NAMALWA (cell line): ENCODE results near the gene AMZ2.
"Not testable (repeated sequence)": the region's sequence is repeated elsewhere in the genome, so short reads cannot be mapped to it uniquely, and the experiment has no call there.

Source experiments
- DNase-seq: peaks from one replicate; pipeline ENCODE4 v3.0.0-alpha.2; 2015; ENCODE audit warnings: low spot score

The AMZ2 gene, protein sequence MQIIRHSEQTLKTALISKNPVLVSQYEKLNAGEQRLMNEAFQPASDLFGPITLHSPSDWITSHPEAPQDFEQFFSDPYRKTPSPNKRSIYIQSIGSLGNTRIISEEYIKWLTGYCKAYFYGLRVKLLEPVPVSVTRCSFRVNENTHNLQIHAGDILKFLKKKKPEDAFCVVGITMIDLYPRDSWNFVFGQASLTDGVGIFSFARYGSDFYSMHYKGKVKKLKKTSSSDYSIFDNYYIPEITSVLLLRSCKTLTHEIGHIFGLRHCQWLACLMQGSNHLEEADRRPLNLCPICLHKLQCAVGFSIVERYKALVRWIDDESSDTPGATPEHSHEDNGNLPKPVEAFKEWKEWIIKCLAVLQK

DNA sequence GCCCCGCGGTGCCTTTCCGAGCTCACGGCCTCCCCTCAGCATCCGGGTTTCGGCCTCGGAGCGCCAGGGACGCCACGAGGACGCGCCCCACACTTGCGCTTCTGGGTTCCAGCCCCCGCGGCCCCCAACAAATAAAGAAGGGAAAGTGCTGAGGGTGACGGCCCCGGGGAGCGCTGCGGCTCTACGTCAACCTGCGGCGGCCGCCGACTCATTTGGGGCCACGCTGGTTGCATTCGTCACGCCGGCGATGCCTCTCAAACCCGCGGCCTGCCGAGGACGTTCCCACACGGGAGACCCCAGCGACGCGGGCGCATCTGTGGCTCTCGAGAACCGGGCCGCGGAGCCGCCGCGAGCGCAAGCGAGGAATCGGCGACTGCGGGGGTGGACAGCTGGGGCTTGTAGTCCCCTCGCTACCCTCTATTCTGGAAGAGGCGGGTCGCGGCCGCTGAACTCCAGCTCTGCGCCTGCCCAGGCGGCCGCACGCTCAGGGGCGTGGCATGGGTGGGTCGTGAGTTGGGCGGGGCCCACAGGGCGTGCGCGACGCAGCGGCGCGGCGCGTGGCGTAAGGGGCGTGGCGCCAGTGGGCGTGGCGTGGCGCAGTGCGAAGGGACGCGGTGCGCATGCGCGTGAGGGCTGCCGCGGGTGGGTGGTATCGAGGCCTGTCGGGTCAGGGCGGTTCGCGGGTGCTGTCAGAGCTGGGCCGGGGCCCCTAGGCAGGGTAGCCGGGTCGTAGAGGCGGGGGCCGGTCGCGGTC is at the start of gene AMZ2:
TSS of gene AMZ2 (plus strand) at position 599 of the 754 bp plus-strand sequence. CDS start 2,145 bp downstream, outside the sequence.
- peak; percentile 95 for DNase-seq

DNA sequence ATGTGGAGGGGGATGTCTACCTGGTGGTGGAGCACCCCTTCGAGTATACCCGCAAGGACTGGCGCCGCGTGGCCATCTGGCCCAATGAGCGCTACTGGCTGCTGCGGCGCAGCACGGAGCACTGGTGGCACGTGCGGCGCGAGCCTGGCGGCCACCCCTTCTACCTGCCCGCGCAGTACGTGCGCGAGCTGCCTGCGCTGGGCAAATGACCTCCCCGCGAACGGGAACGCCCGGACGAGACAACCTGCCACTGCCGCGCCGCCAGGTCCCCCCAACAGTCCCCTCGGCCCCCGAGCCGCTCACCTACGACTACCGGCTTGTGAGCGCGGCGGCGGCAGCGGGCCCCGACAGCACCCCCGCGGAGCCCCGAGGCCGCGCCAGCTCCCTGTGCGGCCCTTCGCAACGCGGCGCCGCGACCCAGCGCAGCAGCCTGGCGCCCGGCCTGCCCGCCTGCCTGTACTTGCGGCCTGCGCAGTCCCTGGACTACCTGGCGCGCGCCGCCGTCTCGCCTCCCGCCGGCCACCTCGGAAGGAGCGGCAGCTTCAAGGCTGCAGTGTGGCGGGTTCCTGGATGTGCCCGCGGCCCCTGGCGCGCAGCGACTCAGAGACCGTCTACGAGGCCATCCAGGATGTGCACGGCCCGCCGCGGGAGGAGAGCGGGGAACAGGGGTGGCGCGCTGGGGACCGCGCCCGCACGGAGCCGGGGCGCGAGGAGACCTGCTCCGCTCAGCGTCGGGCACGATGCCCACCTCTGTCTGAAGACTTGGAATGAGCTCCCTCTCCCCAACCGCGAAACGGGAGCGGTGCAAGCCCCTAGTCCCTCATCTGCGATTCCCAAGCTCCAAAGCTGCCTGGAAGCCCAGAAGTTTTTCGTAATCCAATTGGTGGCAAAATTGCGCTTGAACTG is 48.7 kb upstream of the AMZ2 start:
- DNase-seq: no peak

DNA sequence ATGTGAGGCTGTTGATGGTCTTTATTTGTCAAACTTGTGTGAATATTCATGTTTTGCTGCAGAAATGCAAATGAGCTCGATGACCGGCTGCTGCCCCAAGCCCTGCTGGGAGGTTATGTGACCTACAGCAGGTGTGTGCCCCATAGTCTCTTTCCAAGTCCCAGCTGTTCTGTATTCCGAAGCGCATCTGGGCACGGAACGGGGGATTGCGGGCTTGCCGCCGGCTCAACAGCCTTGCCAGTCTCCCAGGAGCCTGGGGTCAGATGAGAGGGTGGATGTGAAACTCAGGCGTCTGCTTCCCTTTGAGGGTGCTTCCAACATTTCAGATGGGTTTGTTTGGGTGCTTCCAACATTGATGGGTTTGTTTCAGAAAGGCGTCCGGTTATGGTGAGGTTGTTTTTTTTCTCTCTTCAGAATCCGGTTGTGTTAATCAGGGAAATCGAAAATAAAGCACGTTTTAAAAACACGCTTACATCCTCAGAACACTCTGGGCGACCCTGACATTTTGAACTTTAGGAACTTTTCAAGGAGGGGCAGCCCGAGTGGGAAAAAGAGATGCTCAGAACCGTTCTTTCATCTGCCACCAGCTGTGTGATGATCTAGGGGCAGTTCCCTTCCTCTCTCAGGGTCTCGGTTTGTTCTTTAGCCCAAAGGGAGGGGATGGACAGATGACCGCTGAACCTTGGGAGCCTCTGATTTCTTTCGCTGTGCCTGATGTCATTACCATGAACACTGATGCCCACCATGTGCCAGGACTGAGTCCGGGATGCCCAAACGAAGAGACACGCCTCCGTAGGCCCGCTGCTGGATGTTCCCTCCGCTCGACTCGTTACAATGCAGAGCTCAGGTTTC is 47.8 kb upstream of the AMZ2 start:
- peak; percentile 60 for DNase-seq

DNA sequence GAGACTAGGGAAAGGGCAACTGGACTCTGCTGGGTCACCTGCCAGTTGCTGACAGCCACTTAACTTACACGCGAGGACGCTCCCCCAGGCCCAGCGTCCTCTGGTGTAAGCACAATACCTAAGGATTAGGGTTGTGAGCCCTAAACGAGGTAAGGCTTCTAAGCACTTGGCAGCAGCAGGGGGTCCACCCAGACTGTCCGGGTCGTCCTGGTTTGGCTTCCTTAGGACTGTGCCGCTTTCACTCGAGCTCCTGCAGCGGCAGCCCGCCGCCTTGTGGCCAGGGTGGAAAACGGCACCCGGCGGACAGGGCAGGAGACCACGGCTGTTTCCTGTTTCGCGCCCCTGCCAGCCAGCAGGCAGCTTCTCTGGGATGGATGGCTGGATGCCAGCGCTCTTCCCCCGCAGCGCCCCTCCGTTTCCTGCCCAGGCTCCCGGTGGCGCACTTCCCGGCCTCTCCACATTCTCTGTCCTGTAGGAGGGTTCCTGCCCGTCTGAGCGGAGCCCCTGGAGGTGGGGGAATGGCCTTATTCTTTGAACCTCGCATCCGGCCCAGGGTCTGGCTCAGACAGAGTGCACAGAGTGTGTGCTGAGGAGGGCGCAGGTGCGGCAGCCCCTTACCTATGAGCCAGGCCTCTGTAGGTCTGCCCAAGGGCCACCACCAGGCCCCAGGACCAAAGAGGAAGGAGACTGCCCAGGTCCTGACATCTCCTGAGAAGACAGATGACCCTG is 47.0 kb upstream of the AMZ2 start:
- DNase-seq: peak; percentile 85

DNA sequence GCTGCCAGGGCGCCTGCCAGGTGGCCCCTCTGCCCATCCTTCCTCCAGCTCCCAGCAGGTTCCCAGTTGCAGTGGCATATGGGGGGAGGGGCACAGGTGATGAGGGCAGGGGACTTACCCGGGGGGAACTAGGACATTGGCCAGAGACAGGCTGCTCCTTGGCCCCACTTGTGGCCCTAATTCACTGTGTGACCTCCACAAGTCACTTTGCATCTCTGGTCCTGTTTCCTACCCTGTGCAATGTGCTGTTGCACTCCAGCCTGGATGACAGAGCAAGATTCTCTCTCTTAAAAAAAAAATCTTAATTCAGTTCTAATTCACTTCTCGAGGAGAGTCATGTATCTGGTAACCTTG is 46.4 kb upstream of the AMZ2 start:
- DNase-seq: not testable (repeated sequence)

DNA sequence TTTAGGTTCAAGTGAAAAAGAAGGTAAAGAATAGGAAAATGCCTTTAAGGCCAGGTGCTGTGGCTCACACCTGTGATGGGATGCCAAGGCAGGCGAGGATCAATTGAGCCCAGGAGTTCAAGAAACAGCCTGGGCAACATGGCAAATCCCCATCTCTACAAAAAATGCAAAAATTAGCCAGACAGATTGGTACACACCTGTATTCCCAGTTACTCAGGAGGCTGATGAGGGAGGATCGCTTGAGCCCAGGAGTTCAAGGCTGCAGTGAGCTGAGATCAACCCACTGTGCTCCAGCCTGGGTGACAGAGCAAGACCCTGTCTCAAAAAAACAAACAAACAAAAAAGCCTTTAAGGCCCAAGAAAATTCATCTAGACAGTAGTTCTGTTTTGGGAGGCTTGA is 45.5 kb upstream of the AMZ2 start:
- not testable (repeated sequence) for DNase-seq

DNA sequence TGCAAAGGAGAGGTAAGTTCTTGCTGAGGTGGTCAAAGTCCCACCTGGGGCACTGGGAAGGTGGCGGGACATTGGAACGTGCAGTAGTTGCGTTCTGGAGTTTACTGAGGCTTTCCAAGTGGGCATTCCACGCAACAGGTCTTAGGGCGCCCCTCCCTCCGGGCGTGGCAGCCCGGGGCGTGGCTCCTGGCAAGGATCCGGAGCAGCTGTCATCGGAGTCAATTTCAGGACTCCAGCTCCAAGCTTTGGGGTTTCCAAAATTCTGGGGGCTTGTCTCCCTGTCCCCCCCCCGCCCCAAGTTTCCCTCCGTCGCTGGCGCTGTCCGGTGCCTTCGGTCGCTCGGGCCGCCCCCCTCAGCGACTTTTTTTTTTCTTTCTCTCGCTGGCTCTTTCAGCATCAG is 43.1 kb upstream of the AMZ2 start:
- DNase-seq: peak; percentile 58

DNA sequence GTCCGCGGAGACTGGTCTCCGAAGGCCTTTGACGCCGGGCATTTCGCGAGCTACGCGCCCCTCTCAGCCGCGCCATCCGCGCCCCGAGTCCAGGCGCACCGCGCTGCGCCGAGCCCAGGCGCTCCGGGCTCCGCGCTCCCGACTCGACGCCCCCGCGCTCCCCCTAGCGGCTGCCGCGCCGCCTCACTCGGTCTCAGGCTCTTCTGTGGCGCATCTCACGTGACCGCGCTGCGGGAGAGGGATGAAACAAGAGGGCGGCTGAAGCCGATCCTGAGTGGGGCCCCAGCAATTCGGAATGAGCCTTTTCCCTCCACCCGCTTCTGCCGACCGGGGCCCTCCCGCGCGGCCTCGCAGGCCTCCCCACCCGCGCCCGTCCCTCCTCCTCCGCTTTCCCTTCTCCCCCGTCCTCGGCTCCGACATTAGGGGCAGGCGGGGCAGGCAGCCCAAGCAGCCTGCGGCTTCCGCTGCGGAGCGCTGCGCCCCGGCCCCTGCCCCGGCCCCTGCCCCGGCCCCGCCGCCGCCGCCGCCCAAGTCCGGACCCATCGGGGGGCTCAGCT is 42.5 kb upstream of the AMZ2 start:
- DNase-seq: peak; percentile 94

DNA sequence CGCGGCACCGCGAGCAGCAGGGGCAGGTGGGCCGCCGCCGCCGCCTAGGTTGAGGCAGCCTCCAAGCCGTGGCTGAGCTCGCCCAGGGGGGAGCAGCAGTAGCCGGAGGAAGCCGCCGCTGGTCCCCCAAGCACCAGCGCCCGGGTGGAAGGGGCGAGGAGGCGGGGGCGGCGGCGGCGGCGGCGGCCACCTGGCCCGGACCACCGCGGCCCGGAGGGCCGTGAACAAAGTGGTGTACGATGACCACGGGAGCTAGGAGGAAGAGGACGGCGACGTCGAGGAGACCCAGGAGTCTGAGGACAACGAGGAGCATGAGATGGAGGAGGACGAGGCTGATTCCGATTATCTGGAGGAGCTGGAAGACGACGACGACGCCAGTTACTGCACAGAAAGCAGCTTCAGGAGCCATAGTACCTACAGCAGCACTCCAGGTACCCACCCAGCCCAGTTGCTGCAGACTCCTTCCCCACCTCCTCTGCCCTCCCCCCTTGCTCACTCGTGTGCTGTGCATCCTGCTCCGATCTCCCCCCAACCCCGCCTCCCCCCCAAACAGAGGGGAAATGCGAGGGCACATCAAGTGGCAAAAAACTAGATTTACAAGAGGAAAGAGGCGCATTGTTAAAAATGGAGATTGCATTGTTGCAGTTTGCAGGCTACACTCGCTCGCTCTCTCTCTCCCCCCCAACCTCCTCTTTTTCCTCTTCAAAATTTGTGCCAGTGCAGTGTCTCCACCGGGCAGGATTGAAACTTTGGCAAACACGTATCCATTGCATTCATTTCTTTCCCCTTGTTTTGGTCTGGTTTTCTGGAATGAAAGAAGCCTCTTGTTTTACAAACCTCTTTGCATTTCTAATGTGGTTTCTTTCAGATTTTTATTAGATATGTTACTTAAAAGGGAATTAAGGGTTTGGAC is 41.8 kb upstream of the AMZ2 start:
- peak; percentile 55 for DNase-seq

DNA sequence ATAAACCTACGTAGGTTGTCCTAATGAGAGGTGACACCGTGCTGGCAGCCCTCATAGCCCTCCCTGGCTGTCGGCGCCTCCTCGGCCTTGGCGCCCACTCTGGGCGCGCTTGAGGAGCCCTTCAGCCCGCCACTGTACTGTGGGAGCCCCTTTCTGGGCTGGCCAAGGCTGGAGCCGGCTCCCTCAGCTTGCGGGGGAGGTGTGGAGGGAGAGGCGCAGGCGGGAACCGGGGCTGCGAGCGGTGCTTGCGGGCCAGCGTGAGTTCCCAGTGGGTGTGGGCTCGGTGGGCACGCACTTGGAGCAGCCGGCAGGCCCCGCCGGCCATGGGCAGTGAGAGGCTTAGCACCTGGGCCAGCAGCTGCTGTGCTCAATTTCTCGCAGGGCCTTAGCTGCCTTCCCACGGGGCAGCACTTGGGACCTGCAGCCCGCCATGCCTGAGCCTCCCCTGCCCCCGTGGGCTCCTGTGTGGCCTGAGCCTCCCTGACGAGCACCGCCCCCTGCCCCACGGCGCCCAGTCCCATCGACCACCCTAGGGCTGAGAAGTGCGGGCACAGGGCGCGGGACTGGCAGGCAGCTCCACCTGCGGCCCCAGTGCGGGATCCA is 40.1 kb upstream of the AMZ2 start:
- no peak for DNase-seq

DNA sequence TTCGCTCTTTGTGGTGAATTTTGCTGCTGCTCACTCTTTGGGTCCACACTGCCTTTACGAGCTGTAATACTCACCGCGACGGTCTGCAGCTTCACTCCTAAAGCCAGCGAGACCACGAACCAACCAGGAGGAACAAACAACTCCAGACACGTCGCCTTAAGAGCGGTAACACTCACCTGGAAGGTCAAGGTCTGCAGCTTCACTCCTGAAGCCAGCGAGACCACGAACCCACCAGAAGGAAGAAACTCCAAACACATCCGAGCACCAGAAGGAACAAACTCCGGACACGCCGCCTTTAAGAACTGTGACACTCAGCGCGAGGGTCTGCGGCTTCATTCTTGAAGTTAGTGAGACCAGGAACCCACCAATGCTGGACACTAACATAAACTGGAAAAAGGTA is 39.2 kb upstream of the AMZ2 start:
- not testable (repeated sequence) for DNase-seq

DNA sequence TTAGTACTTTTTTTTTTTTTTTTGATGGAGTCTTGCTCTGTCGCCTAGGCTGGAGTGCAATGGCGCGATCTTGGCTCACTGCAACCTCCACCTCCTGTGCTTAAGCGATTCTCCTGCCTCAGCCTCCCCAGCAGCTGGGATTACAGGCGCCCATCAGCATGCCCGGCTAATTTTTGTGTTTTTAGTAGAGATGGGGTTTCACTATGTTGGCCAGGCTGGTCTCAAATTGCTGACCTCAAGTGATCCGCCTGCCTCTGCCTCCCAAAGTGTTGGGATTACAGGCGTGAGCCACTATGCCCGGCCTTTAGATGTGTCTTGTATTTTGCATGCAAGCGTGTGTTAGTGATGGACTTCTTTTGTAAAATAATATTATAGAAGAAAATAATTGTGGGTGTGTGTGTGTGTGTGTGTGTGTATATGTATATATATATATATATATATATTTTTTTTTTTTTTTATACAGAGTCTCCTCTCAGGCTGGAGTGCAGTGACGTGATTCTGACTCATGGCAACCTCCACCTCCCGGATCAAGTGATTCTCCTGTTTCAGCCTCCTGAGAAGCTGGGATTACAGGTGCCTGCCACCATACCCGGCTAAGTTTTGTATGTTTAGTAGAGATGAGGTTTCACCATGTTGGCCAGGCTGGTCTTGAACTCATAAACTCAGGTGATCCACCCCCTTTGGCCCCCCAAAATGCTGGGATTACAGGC is 38.5 kb upstream of the AMZ2 start:
- DNase-seq: not testable (repeated sequence)

DNA sequence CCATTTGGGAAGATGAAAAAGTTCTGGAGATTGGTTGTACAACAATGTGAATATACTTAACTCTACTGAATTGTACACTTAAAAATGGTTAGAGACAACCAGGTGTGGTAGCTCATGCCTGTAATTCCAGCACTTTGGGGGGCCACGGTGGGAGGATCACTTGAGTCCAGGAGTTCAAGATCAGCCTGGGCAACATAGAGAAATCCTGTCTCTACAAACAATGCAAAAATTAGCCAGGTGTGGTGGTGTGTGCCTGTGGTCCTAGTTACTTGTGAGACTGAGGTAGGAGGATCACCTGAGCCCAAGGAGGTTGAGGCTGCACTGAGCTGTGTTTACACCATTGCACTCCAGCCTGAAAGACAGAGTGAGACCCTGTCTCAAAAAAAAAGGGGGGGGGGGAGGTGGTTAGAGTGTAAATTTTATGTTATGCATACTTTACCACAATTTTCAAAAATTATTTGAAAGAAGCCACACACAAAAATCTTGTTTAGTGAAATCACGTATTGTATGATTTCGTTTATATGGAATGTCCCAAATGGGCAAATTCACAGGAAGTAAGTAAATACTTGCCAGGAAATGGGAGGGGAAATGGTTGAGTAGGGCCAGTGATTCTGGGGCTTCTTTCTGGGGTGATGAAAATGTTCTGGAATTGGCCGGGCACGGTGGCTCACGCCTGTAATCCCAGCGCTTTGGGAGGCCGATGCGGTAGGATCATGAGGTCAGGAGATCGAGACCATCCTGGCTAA is 37.1 kb upstream of the AMZ2 start:
- DNase-seq: no peak

DNA sequence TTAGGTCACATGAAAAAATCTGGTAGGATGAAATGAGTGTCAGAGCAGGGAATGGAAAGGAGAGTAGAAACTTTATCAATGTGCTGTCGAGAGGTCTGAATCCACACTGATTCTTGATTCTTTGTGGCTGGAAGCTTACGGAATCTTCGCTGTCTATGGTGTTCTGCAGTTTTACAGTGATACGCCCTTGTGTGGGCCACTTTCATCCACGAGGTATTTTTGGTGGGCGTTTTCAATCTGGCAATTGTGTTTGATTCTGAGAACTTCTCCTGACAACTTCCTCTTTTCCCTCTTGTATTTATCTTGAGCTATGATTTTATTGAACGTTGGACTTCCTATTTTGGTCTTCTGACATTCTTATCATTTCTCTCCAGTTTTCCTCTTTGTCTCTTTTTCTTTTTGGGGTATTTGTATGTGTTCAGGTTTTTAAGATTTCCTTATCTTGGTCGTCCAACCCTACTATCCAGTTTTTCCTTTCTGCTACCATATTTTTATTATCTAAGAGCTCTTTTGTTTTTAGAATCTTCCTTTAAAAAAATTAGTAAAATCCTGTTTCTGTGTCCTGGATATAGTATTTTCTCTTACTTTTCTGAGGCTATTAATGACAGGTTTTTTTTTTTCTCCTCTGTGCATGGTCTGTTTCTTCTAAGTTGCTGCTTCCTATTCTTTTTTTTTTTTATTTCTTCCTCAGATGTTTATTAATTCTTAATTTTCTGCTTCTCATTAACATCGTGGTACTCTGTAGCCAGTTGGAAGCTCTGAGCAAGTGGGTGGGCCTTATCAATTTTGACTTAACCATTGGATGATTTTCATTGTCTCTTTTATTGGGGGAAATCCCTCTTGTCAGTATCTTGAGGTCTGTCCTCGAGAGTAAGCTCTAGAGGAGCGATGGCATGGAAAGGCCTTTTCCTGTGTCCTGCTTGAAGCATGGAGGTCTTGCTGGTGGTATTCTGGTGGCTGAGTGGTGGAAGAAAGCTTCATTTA is 34.1 kb upstream of the AMZ2 start:
- DNase-seq: peak; percentile 53

DNA sequence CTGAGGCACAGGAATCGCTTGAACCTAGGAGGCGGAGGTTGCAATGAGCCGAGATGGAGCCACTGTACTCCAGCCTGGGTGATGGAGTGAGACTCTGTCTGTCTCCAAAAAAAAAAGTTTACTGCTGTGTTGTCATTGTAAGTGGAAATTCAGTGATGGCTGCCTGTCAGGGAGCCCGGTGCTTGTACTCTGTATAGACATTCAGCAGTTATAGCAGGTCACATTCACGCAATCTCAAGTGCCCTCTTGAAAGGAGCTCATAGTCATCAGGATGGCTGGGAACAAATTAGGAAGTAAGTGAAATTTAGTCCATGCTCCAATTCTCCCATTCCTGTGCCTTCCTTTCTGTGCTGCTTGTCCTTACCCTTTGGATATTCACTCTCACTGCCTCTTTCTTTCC is 32.4 kb upstream of the AMZ2 start:
- not testable (repeated sequence) for DNase-seq

DNA sequence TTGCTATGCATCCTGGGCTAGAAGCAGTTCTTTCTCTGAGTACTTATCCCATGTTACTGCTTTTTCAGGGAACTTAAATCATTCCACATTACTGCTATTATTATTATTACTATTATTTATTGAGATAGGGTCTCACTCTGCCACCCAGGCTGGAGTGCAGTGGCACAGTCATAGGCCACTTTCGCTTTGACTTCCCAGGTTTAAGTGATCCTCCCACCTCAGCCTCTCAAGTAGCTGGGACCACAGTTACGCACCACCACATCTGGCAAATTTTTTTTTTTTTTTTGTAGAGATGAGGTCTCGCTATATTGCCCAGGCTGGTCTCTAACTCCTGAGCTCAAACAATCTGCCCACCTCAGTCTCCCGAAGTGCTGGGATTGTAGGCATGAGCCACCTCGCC is 28.4 kb upstream of the AMZ2 start:
- not testable (repeated sequence) for DNase-seq
